CD4-positive, alpha-beta T cell treated with Interleukin-12 subunit alpha and Interleukin-12 subunit beta, for 1 hour (primary cell): ENCODE measurements around the gene NPAS1.
"Not testable (repeated sequence)": the region's sequence is repeated elsewhere in the genome, so short reads cannot be mapped to it uniquely, and the experiment has no call there.

Source experiments
- DNase-seq: peaks from one replicate; pipeline ENCODE4 v3.0.0-alpha.2; 2020

Gene NPAS1

DNA sequence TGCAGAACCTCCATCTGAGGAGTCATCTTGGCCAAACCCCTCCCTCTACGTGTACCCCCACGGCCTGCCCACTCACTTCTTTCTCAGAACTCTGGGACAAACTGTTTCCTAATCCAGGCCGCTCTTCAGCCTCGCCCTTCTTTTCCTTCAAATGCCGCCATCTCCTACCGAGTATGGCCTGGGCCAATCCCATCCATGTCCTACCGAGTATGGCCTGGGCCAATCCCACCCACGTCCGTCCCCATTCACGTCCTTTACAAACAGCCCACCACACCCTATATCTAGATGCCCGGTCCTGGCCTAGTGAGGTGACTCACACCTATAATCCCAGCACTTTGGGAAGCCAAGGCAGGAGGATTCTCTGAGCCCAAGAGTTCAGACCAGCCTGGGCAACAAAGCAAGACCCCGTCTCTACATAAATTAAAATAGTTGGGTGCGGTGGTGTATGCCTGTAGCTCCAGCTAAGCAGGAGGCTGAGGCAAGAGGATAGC, 27.7 kb downstream of the NPAS1 start:
- no peak for DNase-seq

DNA sequence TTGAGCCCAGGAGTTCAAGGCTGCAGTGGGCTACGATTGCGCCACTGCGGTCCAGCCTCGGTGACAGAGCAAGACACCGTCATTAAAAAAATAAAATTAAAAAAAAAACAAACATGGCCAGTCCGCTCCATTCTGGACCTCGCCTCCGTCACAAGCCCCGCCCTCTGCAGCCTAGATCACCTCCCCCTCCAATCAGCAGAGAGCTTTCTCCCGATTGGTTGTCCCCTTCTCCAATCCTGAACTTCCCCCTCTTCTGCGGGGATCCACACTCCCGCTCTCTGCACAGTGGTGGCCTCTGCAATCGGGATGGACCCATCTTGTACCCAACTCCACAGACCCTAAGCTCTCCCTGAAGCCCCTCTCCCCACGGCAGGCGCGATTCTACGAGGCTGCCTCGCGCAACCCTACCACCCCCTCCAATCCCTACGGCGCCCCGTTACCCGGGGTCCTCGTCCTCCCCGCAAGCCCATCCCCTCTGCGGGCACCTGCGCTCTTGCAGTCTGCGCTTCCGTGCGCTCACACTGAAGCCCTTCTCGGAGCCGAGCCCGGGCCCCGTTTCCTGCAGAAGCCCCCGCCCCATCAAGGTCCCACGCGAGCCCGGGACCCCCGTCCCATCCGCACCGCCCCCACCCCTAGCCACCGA, 28.2 kb downstream of the NPAS1 start:
- DNase-seq = peak; percentile 80

DNA sequence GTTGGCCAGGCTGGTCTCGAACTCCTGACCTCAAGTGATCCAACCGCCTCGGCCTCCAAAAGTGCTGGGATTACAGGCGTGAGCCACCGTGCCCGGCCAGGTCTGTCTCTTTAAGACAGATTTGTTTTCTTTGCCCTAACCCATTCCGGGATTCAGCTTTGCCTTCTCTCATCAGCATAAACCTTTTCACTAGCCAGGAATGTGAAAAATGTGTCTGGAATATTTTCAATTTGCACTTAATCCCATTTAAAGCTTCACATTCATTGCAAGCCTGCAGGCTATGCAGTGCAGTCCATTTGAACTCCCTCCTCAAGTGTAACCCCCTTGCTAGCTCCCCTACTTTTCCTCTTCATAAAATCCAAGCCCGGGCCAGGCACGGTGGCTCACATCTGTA, 29.7 kb downstream of the NPAS1 start:
- DNase-seq = no peak

DNA sequence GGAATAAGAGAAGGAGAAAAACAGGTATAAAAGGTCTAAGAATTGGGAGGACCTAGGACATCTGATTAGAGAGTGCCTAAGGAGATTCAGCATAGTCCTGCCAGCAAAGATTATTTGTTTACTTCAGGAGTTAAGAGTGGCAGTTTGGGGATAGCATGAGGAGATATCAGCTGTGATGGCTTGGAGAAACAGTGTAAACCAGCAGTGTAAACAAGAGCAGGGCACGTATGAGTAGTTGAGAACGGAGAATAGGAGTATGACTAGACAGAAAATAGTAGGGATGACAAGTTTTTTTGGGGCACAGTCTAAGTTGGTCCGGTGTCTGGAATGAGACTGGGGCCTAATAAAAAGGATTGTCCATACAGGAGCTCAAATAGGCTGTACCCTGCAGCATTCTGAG, 30.9 kb downstream of the NPAS1 start:
- not testable (repeated sequence) for DNase-seq

DNA sequence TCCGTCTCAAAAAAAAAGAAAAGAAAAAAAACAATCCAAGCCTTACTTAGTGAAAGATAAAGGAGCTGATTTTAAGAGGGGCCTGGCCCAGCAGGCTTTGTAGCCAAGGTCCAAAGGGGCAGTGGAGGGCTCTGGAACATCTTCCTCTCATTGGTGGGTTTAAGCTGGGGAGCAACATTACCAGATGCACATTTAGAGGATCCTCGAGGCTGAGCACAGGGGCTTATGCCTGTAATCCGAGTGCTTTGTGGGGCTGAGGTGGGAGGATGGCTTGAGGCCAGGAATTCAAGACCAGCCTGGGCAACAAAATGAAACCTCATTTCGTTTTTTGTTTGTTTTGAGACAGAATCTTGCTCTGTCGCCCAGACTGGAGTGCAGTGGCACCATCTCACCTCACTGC, 36.8 kb downstream of the NPAS1 start:
- DNase-seq = no peak

DNA sequence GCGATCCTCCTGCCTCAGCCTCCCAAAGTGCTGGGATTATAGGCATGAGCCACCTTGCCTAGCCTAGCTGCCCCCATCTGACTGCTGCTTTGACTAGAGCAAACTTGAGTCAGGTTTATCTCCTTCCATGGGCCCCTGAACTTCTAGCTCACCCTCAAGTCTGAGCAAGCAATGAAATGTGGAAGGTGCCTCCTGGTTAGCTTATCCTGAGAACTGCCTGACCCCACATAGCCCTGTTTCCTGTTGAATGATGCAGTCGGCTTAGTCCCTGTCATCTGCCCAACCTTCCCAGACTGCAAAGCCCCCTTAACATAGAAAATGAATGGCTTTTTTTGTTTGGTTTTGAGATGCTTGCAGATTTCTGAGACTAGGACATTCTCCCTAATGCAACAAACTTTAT, 37.7 kb downstream of the NPAS1 start:
- no peak for DNase-seq

DNA sequence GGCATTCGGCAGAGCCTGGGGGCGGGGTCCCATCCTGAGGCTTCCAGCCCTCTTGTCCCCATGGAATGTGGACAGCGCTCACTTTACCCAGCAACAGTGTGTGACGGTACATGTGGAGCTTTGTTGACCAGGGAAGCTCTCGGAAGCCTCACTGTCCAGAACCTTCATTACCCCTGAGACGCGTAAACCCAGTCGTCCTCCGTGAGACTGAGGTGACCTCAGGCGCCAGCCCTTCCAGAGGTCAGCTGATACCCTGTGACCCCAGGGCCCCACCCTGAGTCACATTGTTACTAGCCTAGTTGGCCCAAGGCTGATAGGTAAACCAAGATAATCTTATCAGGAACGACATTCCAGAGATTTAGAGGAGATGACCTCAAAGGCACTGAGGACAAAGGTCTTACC, 39.0 kb downstream of the NPAS1 start:
- DNase-seq = no peak

DNA sequence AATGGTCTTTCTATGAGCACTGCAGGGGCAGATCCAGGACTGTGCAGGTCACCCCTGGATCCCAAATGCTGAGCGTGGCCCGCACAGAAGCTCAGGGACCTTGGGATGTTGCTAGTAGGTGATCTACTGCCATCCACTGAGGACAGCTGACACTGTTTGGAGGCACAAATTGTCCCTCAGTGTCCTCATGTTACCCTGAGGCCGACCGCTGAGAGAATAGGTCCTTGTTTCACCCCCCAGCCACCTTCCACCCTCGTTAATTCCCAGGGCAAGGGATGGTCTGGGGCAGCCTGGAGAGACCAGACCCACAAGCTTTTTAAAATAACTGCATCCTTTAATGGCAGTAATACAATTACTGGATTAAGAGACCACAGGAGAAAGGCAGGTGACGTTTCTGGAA, 44.2 kb downstream of the NPAS1 start:
- no peak for DNase-seq

DNA sequence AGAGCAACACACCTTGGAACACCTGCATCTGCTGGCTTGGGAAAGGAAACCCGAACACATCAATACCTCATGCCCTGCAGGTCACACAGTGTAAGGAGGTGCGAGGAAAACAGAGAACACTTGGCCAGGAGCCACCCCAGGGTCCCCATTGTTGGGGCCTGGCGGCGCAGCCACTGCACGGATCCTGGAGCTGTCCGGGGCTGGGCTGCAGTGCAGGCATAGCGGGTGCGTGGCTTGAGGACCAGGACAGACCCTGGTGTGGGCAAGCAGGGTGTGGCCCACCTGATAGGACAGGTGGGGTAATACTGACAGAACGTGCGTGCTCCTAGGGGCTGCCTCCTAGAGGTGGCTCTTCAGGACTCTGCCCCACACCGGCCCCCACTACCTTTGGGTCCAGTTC, 45.6 kb downstream of the NPAS1 start:
- no peak for DNase-seq

DNA sequence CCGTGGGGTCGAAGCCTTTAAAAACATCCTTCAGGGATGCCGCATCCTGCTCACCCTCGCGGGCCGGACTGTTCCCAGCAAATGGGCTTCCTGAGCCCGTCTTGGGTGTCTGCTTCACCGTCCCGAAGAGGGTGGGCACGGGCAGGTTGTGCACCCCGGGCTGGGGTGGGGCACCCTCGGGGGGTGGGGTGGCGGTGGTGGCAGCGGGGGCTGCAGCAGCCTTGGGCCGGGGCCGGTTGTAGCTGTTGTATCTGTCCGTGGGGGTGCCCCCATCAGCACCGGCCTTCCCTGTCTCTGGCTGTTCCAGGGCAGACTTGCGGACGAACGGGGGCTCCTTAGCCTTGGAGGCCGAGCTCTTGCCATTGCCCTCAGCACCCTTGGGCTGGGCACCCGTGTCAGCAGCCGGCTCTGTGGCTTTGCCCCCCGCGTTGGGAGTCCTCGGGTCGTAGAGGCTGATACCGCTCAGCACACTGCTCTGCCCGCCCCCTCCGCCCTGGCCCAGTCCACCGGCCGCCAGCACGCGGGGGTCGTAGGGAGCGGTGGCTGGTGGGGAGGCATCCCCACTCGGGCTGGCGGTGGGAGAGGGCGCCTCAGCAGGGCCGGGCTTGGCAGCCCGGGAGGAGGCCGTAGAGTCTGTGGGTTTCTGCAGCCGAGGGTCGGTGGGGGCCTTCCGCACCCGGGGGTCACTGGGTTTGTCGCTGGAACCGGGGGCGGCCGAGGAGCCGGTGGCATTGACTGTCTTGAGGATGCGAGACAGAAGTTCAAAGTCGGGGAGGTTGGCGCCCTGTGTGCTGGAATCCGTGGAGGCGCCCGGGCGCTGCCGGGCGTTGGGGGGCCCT, 47.0 kb downstream of the NPAS1 start:
- no peak for DNase-seq

DNA sequence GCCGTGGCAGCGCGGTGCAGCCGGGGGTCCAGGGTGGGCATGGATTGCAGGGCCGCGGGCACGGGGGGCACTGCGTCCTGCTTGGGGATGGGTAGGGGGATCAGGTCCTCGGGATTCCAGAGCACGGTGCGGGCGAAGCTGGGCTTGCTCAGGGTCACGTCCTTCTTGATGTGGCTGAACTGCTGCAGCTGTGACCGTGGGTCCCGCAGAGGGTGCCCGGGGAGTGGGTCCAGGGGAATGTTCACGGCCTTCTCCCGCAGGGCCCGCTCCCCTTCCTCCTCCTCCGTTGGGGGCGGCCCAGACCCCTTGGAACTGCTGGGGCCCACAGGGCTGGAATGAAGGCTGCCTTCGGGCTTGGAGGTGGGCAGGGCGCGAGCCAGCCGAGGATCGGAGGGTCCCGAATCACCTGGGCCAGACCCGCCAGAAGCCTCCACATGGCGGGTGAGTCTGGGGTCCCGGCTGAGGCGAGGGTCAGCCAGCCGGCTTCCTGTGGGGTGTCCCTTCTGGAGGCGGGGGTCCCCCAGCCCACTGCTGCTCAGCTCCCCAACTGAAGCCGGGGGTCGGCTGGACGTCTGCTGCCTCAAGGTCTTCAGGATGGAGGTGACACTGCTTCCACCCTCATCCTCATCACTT, 47.7 kb downstream of the NPAS1 start:
- DNase-seq = no peak

DNA sequence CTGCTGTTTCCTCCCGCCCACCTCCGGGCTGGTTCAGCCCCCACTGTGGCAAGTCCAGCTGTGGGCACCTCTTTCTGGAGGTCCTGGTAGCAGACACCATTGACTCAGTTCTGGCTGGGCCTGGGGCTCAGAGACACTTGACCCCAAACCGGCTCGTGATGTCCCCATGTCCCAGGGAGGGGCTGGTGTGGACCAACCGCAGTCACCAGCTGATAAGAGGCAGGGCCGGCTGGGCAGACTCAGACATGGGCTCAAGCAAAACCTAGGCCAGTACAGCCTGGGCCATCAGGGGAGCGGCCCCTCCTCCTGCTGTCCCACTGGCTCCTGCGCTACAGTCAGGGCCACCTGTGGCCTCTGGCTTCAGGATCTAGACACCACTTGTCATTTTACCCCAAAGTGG, 48.6 kb downstream of the NPAS1 start:
- DNase-seq = no peak

DNA sequence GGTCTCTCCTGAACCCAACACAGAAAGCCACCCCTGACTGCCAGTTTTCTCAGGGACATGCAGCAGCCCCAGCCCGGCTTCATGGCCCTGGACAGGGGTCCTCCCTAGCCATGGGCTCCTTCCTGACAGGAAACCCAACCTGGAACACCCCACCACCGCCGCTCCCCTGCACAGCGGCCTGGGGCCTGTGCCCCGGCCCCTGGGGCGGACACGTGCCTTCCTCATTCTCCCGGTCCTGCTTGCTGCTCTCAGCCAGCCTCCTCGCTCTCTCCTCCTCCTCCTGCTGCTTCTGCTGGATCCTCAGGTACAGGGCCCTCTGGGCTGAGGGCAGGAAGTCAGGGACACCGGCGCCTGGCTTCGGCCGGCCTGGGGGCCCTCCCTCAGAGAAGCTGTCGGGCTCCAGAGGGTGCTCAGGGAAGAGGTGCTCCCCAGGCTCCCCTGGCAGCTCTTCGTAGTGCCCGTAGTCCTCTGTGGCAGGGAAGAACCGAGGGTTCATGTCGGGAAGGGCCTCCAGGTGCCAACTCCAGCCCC, 49.3 kb downstream of the NPAS1 start:
- DNase-seq = no peak

DNA sequence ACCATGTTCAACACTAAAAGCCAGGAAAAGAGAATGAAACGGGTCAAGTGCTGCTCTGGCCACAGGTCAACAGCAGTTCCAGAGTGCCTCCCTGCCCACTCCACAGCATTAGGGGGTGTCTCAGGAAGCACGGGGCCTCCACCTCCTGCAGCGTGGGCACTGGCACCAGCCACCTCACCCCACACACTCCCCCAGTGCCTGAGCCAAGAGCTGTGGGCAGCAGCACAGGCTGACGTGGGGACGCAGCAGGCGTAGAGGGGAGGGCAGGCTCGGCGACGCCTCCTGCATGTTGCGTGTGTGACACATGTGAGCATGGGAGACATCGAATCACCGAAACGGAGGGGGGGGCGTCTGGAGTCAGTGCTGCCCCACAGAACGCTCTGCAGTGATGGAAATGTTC, 50.2 kb downstream of the NPAS1 start:
- DNase-seq = no peak

DNA sequence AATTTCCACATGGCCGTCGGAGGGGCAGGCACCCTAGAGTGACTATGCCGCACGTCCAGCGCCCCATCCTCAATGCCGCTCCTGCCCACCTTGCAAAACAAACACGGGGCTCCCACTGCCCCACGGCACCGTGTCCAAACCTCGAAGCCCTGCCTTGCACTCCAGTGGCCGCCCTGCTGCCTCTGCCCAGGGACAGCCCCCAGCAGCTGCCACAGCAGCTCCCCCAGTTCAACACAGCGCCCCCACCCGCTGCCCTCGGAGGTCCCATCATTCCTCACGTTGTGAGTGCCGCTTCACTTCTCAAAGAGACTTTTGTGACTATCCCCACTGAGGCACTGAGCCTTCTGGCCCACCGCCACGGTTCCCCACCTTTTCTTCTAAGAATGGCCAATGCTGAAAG, 51.1 kb downstream of the NPAS1 start:
- no peak for DNase-seq

DNA sequence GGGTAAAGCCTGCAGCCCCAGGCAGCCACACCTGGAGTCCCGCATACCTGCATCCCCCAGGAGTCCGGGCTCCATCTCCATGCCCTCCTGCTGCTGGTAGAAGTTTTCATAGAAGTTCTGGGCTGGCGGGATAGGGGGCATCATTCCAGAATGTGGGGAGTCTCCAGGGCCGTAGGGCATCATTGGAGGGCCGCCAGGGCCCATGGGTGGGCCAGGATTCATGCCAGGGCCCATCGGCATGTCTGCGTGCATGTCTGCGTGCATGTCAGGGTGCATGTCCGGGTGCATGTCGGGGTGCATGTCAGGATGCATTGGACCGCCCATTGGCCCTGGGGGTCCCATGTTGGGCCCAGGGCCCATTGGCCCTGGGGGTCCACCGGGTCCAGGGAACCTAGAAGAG, 52.1 kb downstream of the NPAS1 start:
- DNase-seq = no peak

DNA sequence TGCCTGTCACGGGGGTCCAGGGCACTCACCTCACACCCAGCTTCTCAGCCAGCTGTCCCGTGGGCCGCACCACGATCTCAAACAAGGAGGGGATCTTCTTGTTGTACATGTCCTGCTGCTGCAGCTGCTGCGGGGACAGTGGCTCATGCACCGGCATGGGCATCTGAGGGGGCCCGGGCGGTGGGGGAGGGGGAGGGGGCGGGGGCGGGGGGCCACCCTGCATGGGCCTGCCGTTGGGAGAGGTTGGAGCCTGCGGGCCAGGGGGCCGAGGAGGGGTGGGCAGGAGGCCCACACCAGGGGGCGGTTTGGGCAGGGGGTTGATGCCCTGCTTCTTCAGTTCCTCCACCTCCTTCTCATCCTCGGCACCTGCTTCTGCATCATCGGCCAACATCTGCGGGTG, 52.7 kb downstream of the NPAS1 start:
- DNase-seq = no peak

DNA sequence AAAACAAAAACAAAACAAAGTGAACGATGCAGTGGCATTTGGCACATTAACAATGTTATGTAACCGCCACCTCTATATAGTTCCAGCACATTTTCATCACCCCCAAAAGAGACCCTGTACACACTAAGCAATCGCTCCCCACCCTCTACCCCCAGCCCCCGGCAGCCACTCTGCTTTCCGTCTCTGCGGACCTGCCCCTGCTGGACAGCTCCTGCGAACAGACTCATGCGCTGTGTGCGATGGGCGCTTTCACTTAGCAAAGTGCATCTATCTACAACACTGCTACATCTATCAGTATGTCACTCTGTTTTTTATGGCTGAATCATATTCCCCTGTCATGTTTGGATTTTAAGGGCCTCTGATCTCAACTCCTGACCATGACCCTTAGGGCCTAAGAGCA, 53.9 kb downstream of the NPAS1 start:
- no peak for DNase-seq

DNA sequence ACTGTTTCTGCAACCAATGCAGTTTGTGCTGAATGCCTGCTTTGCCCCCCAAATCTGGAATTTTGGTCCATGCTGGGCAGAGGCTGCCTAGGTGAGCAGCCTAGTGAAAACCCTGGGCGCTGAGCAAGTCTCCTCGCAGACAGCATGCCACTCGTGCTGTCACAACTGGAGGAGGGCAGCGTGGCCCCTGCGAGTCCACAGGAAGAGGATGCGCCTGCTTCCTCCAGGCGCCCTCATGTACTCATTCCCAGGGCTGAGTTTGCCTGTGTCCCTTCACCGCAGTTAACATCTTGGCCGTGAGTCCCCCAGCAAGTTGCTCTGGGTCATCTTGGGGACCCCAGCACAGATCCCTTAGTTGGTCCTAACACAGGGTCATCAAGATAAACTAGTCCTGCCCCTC, 55.0 kb downstream of the NPAS1 start:
- no peak for DNase-seq

DNA sequence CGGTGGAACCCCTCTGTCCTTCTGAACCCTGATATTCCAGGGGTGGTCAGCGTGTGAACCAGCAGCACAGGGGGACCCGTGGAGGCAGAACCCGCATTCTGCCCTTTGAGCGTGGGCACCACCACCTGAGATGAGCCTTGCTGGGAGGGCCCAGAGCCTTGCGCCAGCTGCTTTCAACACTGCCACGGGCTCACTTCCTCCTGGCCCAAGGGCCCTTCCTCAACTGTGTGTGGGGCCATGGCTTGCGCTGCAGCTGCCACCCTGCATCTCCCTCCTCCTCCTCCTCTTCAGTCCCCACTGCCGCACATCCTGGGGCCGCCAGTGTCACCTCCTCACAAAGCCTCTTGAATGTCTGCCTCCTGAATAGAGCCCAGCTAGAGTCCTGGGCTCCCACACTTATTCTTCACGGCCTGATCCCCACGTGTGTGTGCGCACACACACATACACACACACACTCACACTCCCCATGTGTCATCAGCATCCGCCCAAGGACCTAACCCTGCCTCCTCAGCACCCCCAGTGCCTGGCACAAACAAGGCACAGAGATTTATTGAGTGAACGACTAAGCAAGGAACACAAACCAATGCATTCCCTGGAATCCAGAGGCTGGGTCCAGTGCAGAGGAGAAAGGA, 55.7 kb downstream of the NPAS1 start:
- DNase-seq = no peak

DNA sequence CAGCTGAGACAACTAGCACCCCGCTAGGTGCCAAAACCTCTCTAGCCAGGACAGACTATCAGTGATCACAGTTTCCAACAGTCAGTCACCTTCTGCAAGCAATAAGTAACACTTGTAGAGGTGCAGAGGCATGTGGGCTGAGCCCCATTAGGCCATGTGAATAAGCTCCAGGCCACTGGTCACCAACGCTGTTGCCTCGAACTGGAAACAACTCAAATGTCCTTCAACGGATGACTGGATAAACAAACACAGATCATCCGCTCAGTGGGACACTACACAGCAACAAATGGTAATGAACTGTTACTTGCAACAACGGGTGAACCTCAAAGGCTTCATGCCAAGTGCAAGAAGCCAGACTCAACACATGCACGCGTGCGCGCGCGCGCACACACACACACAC, 56.3 kb downstream of the NPAS1 start:
- DNase-seq = no peak

DNA sequence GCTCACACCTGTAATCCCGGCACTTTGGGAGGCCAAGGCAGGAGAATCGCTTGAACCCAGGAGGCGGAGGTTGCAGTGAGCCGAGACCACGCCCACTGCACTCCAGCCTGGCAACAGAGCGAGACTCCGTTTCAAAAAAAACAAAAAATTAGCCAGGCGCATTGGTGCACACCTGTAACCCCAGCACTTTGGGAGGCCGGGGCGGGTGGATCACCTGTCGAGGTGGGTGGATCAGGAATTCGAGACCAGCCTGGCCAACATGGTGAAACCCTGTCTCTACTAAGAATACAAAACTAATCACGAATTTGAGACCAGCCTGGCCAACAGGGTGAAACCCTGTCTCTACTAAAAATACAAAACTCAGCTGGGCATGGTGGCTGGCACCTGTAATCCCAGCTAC, 58.7 kb downstream of the NPAS1 start:
- not testable (repeated sequence) for DNase-seq

DNA sequence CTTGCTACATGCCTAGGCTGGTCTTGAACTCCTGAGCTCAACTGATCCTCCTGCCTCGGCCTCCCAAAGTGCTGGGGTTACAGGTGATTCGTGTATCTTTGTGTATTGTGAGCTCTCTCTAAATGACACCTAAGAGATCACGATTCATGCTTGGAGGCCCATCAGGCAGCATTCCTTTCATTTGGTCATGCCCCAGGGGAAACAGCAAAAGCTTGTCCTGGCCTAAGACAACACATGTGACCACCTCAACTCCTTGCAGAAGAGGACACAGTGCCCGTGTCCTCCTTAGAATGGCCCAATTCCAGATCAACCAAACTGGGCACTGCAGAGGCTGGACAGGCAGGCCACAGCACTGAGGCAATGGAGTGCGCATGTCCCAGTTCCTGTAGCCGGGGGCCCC, 61.5 kb downstream of the NPAS1 start:
- DNase-seq = no peak
